Mammary epithelial cell (primary cell): ENCODE measurements around the gene ACBD4.

ENCODE experiments used
- EZH2 ChIP-seq: IDR thresholded peaks from 2 replicates; pipeline ENCODE4 v1.6.1; 2012; ENCODE audit warnings: low read length, inconsistent platforms, borderline replicate concordance
- TF ChIP-seq, protein P1 (sequence below), 2 donors: IDR thresholded peaks in 1 of 2; conservative IDR thresholded peaks in 1 of 2; 2 replicates each; pipeline ENCODE4 v1.5.1; 2011 to 2012; ENCODE audit warnings: inconsistent platforms in 2 of 2, low read length in 2 of 2, mild to moderate bottlenecking in 2 of 2, control low read depth in 1 of 2, low read depth in 1 of 2; ENCODE audit not compliant: insufficient read depth in 1 of 2; ENCODE audit errors: extremely low read depth in 1 of 2

- TF ChIP-seq, protein P1, sequence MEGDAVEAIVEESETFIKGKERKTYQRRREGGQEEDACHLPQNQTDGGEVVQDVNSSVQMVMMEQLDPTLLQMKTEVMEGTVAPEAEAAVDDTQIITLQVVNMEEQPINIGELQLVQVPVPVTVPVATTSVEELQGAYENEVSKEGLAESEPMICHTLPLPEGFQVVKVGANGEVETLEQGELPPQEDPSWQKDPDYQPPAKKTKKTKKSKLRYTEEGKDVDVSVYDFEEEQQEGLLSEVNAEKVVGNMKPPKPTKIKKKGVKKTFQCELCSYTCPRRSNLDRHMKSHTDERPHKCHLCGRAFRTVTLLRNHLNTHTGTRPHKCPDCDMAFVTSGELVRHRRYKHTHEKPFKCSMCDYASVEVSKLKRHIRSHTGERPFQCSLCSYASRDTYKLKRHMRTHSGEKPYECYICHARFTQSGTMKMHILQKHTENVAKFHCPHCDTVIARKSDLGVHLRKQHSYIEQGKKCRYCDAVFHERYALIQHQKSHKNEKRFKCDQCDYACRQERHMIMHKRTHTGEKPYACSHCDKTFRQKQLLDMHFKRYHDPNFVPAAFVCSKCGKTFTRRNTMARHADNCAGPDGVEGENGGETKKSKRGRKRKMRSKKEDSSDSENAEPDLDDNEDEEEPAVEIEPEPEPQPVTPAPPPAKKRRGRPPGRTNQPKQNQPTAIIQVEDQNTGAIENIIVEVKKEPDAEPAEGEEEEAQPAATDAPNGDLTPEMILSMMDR (conservative IDR thresholded peaks at IDR 0.05 in 1 of 2, IDR thresholded peaks at IDR 0.05 in 1 of 2; ENCODE audit: extremely low read depth in 1 of 2, insufficient read depth in 1 of 2, low read depth in 1 of 2, low read length in 2 of 2) = no peak
- TF ChIP-seq EZH2 = no peak
Measured at GRCh38 chr17:45150911-45151809, 15.7 kb downstream of the ACBD4 start.
